ENCODE data around the gene ATP5ME. TPM values are rescaled to one million over a fixed set of nuclear protein-coding genes. Genes with fewer than 3 reads are reported as not detected.

Gene ATP5ME, protein sequence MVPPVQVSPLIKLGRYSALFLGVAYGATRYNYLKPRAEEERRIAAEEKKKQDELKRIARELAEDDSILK
- total RNA-seq = 100 to 1,000 TPM; 123 to 139 TPM
- polyA plus RNA-seq (ENCODE audit: insufficient read depth, low read depth, low replicate concordance) = 299 TPM
- long read RNA-seq, donor 1, transcript ATP5ME-205 (3 exons, 393 nt) = minor isoform, 30 of 292 reads
- long read RNA-seq, donor 1, transcript ATP5ME-201 (4 exons, 365 nt) = major isoform, 228 of 292 reads
- long read RNA-seq, donor 1, transcript ATP5ME-202 (3 exons, 300 nt) = minor isoform, 6 of 292 reads
- long read RNA-seq, donor 1, transcript ATP5ME-204 (2 exons, 247 nt) = minor isoform, 16 of 292 reads
- long read RNA-seq, donor 1, partial matches to known transcripts = 0 of 292 reads
- long read RNA-seq, donor 1, other reads (novel, unspliced or antisense) = 12 of 292 reads
- long read RNA-seq, donor 2, transcript ATP5ME-204 (2 exons, 247 nt) = minor isoform, 7 of 179 reads
- long read RNA-seq, donor 2, transcript ATP5ME-201 (4 exons, 365 nt) = major isoform, 152 of 179 reads
- long read RNA-seq, donor 2, transcript ATP5ME-205 (3 exons, 393 nt) = minor isoform, 15 of 179 reads
- long read RNA-seq, donor 2, partial matches to known transcripts = 0 of 179 reads
- long read RNA-seq, donor 2, other reads (novel, unspliced or antisense) = 5 of 179 reads

DNA sequence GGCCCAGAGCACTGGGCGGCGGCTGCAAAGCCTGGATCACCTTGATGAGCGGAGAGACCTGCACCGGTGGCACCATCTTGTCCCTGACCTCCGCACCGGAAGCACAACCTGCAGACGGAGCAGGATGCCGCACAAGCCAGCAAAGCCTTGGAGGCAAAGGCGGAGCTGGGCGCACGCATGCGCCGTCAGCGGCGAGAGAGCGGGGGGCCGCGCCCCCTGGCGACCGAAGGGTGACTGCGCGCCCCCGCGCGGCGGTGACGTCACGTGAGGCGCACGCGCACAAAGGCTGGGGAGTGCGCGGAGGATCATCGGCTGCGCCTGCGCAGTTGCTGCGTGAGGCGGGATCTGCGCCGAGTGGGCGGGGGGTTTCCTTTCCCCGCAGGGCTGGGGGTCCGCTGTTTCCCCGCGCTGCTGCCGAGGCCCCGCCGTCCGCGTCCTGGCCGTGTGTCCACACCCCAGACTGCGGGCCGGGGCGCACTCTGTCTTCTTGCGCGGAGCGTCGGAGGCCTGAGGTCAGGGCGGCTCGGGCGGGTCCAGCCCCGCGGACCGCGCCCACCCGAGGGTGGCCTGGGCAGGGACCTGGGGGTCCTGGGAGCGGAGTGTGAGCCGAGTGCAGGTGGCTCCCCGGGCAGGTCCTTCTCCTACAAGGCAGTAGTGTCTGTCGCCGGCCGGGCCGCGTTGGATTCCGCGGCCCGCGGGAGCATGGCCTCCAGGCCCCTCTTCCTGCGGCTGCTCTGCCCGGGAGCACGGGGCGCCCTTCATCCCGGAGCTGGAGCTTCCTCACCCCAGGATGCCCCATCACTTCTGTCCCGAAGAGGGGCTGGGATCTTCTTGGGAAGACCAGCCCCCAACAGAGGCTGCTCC lies at the start of gene ATP5ME, which contains the start of gene MYL5:
Gene ATP5ME (minus strand): TSS at position 105 of the 864 bp plus-strand sequence. CDS start 29 bp downstream, at position 76.
Gene MYL5 (plus strand): TSS at position 371 of the 864 bp plus-strand sequence. CDS start 3,485 bp downstream, outside the sequence.
- H3K4me3 ChIP-seq = peak within 1 kb of the TSS; percentile 92 to 99
- peak within 1 kb of the TSS; percentile 96 to 97 for H3K27ac ChIP-seq
- intact Hi-C loops (cut with DNase I; ENCODE audit: low total_unique reads) = no loop called here
- no peaks in the 10 kb centered on the region for H3K36me3 ChIP-seq (ENCODE audit: low read depth, missing control alignments)
- peak; percentile 97 for DNase-seq
- H3K4me1 ChIP-seq = peaks cover 21% of the 10 kb centered on the region
- no peaks in the 10 kb centered on the region for H3K27me3 ChIP-seq
- 0% methylated on average over 2 to 61 of the region's 84 CpGs for WGBS, 2 donors
- TF ChIP-seq POLR2A (IDR thresholded peaks at IDR 0.05) = peak; percentile 59
- TF ChIP-seq, protein P1, sequence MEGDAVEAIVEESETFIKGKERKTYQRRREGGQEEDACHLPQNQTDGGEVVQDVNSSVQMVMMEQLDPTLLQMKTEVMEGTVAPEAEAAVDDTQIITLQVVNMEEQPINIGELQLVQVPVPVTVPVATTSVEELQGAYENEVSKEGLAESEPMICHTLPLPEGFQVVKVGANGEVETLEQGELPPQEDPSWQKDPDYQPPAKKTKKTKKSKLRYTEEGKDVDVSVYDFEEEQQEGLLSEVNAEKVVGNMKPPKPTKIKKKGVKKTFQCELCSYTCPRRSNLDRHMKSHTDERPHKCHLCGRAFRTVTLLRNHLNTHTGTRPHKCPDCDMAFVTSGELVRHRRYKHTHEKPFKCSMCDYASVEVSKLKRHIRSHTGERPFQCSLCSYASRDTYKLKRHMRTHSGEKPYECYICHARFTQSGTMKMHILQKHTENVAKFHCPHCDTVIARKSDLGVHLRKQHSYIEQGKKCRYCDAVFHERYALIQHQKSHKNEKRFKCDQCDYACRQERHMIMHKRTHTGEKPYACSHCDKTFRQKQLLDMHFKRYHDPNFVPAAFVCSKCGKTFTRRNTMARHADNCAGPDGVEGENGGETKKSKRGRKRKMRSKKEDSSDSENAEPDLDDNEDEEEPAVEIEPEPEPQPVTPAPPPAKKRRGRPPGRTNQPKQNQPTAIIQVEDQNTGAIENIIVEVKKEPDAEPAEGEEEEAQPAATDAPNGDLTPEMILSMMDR (IDR thresholded peaks at IDR 0.05) = peak; percentile 79 to 98 (median 98)
- H3K9me3 ChIP-seq = no peaks in the 10 kb centered on the region

DNA sequence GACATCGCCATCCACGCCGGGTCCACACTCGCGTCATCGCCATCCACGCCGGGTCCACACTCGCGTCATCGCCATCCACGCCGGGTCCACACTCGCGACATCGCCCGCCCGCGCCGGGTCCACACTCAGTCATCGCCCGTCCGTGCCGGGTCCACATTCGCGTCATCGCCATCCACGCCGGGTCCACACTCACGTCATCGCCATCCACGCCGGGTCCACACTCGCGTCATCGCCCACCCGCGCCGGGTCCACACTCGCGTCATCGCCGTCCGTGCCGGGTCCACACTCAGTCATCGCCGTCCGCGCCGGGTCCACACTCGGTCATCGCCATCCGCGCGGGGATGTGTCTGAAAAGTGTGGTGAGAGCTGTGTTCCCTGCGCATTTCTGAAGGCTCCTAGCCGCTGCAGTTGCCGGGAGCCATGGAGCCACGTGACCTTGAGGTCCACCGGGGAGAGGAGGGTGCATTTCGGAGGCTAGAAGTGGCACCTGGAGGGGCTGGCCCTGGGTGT lies 48.8 kb upstream of the ATP5ME start:
- intact Hi-C loops (cut with DNase I; ENCODE audit: low total_unique reads) = no loop called here
- H3K27me3 ChIP-seq = no peaks in the 10 kb centered on the region
- peak overlapping the region in 1 of 2 donors; percentile 7 for H3K27ac ChIP-seq
- no peak for TF ChIP-seq POLR2A (IDR thresholded peaks at IDR 0.05)
- TF ChIP-seq, protein P1 (IDR thresholded peaks at IDR 0.05) = no peak
- no peaks in the 10 kb centered on the region for H3K36me3 ChIP-seq (ENCODE audit: low read depth, missing control alignments)
- no peaks in the 10 kb centered on the region for H3K9me3 ChIP-seq
- WGBS, 2 donors = 94 to 95% methylated on average over 58 to 61 of the region's 61 CpGs
- DNase-seq = no peak
- no peak overlapping the region for H3K4me3 ChIP-seq
- H3K4me1 ChIP-seq = peaks cover 49% of the 10 kb centered on the region

DNA sequence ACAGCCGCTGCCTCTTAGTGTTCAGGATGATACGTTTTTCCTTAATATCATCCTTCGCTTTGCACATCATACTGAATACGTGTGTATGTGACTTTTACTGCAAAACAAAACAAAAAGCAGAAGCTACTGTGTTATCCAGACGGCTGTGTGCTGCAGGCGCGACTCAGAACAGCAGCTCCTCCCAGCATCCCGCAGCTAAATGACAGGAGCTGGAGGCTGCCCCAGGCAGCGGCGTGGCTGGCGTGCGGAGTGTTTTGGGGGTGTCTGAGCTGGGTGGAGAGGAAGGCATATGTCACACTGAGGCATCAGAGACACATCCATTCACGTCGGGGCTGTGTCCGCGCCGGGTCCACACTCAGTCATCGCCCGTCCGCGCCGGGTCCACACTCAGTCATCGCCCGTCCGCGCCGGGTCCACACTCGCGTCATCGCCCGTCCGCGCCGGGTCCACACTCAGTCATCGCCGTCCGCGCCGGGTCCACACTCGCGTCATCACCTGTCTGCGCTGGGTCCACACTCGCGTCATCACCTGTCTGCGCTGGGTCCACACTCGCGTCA lies 48.2 kb upstream of the ATP5ME start:
- DNase-seq = no peak
- H3K4me3 ChIP-seq = no peak overlapping the region
- no peaks in the 10 kb centered on the region for H3K9me3 ChIP-seq
- H3K27ac ChIP-seq = no peak overlapping the region
- 83 to 84% methylated on average over 46 to 47 of the region's 47 CpGs for WGBS, 2 donors
- TF ChIP-seq, protein P1 (IDR thresholded peaks at IDR 0.05) = no peak
- no peak for TF ChIP-seq POLR2A (IDR thresholded peaks at IDR 0.05)
- H3K27me3 ChIP-seq = no peaks in the 10 kb centered on the region
- H3K36me3 ChIP-seq (ENCODE audit: low read depth, missing control alignments) = no peaks in the 10 kb centered on the region
- intact Hi-C loops (cut with DNase I; ENCODE audit: low total_unique reads) = no loop called here
- H3K4me1 ChIP-seq = peaks cover 52% of the 10 kb centered on the region
